OCI-LY7 (cell line): ENCODE results near the gene BICC1. TPM values are rescaled to one million over a fixed set of nuclear protein-coding genes. Genes with fewer than 3 reads are reported as not detected.

Experiments
- BruUV-seq: library from RNA; stranded (reverse); fragments of 400-500 nt; replicated peaks from 2 replicates; lab custom pipeline; 2021; lab: Mats Ljungman, UMichigan
- CTCF ChIA-PET: fragments of 300-600 bp; sonication (Branson Sonifier 250); formaldehyde crosslinking; loops from one replicate; lab custom pipeline; 2022; ENCODE audit warnings: antibody characterized with exemption; ENCODE audit not compliant: unreplicated experiment; lab: Charles Lee
- POLR2A ChIA-PET: fragments of 300-600 bp; sonication (Branson Sonifier 250); formaldehyde crosslinking; loops from one replicate; lab custom pipeline; 2022; ENCODE audit warnings: antibody characterized with exemption; lab: Charles Lee
- DNase-seq: peaks from one replicate; pipeline ENCODE4 v3.0.0-alpha.2; 2015; ENCODE audit warnings: low spot score
- H2AFZ ChIP-seq: fragments of 200-600 bp; sonication (generic), shearing (Covaris generic); 2 replicates; pipeline ENCODE4 v1.6.1; 2014; ENCODE audit warnings: mild to moderate bottlenecking, antibody characterized with exemption, low read length, moderate library complexity
- H3K27ac ChIP-seq: fragments of 200-600 bp; sonication (generic); 2 replicates; pipeline ENCODE4 v1.5.1; 2014; ENCODE audit warnings: mixed run types, low read depth, mild to moderate bottlenecking, moderate library complexity, low read length, inconsistent platforms; ENCODE audit not compliant: poor library complexity, severe bottlenecking
- H3K36me3 ChIP-seq: fragments of 200-600 bp; sonication (generic); 2 replicates; pipeline ENCODE4 v1.6.1; 2014; ENCODE audit warnings: mild to moderate bottlenecking, antibody characterized with exemption, low read length, moderate library complexity, mixed read lengths; ENCODE audit not compliant: insufficient read depth
- H3K4me1 ChIP-seq: fragments of 200-600 bp; sonication (generic); 2 replicates; pipeline ENCODE4 v1.5.1; 2014; ENCODE audit warnings: mild to moderate bottlenecking, low read length; ENCODE audit not compliant: insufficient read depth, poor library complexity, severe bottlenecking
- H3K4me2 ChIP-seq: fragments of 200-600 bp; sonication (generic); 2 replicates; pipeline ENCODE4 v1.6.1; 2014; ENCODE audit warnings: mild to moderate bottlenecking, low read length
- H3K4me3 ChIP-seq: fragments of 200-600 bp; sonication (generic); 2 replicates; pipeline ENCODE4 v1.5.1; 2014; ENCODE audit warnings: mild to moderate bottlenecking, low read depth, low read length; ENCODE audit not compliant: poor library complexity, severe bottlenecking
- H3K79me2 ChIP-seq: fragments of 200-600 bp; sonication (generic); 2 replicates; pipeline ENCODE4 v1.6.1; 2016; ENCODE audit warnings: low read depth, mild to moderate bottlenecking, low read length, moderate library complexity, mixed read lengths; ENCODE audit not compliant: insufficient read depth
- H3K9me2 ChIP-seq: fragments of 200-600 bp; sonication (generic); 2 replicates; pipeline ENCODE4 v1.6.1; 2016; ENCODE audit warnings: mild to moderate bottlenecking, low read length, mixed read lengths; ENCODE audit not compliant: insufficient read depth
- H3K9me3 ChIP-seq: fragments of 200-600 bp; sonication (generic); 2 replicates; pipeline ENCODE4 v1.6.1; 2014; ENCODE audit warnings: mild to moderate bottlenecking, mixed run types, low read length, mixed read lengths
- H4K20me1 ChIP-seq: fragments of 200-600 bp; sonication (generic); 2 replicates; pipeline ENCODE4 v1.6.1; 2014; ENCODE audit warnings: mild to moderate bottlenecking, antibody characterized with exemption, low read length, moderate library complexity, mixed read lengths; ENCODE audit not compliant: insufficient read depth
- EZH2phosphoT487 ChIP-seq: fragments of 200-600 bp; sonication (generic); IDR thresholded peaks from 2 replicates; pipeline ENCODE4 v1.6.1; 2018; ENCODE audit warnings: low read depth, borderline replicate concordance, mild to moderate bottlenecking, mixed run types, antibody characterized with exemption, low read length, moderate library complexity, mixed read lengths
- intact Hi-C: fragments of 100-400 bp; cut with micrococcal nuclease; formaldehyde crosslinking; loops from one replicate; pipeline ENCODE4 v1.10.0; 2022; ENCODE audit not compliant: unreplicated experiment
- total RNA-seq, 2 experiments: library from RNA; depleted of rRNA in 1 of 2; stranded (reverse); fragments of >200 nt in 1 of 2; shearing (Covaris generic) in 1 of 2; gene quantifications; 2 replicates each; pipeline ENCODE4 v1.2.3, GENCODE V29; 2014 to 2022
- TF ChIP-seq, protein P1 (sequence below): fragments of 200-600 bp; sonication (generic); conservative IDR thresholded peaks from 2 replicates; pipeline ENCODE4 v1.5.1; 2014; ENCODE audit warnings: mild to moderate bottlenecking, antibody characterized with exemption, low read length, moderate library complexity, mixed read lengths

BICC1 gene
- total RNA-seq, 2 experiments from 2014 or later = not detected

DNA sequence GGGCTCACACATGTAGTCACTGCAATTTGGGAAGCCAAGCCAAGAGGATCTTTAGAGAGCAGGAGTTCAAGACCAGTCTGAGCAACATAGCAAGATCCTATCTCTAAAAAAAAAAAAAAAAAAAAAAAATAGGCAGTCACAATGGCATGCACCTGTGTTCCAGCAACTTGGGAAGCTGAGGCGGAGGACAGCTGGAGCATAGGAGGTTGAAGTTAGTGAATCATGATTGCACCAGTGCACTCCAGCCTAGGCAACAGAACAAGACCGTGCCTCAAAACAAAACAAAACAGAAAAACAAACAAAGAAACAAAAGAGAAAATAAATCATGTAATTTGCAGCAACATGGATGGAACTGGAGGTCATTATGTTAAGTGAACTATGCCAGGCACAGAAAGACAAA, 33.6 kb upstream of the BICC1 start:
- H3K4me1 ChIP-seq = no peaks in the 10 kb centered on the region
- no peaks in the 10 kb centered on the region for H4K20me1 ChIP-seq
- no peak overlapping the region for H2AFZ ChIP-seq
- intact Hi-C loops = no loop called here
- H3K36me3 ChIP-seq = no peaks in the 10 kb centered on the region
- H3K9me2 ChIP-seq = no peaks in the 10 kb centered on the region
- ChIA-PET POLR2A (no interaction called here), CTCF (no interaction called here)
- H3K27ac ChIP-seq = no peak overlapping the region
- no peaks in the 10 kb centered on the region for H3K79me2 ChIP-seq
- no peak overlapping the region for H3K4me3 ChIP-seq
- H3K9me3 ChIP-seq = no peaks in the 10 kb centered on the region
- no TSS peak for BruUV-seq
- H3K4me2 ChIP-seq = no peak overlapping the region
- TF ChIP-seq, protein P1, sequence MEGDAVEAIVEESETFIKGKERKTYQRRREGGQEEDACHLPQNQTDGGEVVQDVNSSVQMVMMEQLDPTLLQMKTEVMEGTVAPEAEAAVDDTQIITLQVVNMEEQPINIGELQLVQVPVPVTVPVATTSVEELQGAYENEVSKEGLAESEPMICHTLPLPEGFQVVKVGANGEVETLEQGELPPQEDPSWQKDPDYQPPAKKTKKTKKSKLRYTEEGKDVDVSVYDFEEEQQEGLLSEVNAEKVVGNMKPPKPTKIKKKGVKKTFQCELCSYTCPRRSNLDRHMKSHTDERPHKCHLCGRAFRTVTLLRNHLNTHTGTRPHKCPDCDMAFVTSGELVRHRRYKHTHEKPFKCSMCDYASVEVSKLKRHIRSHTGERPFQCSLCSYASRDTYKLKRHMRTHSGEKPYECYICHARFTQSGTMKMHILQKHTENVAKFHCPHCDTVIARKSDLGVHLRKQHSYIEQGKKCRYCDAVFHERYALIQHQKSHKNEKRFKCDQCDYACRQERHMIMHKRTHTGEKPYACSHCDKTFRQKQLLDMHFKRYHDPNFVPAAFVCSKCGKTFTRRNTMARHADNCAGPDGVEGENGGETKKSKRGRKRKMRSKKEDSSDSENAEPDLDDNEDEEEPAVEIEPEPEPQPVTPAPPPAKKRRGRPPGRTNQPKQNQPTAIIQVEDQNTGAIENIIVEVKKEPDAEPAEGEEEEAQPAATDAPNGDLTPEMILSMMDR = no peak
- no peak for TF ChIP-seq EZH2phosphoT487
- no peak for DNase-seq

DNA sequence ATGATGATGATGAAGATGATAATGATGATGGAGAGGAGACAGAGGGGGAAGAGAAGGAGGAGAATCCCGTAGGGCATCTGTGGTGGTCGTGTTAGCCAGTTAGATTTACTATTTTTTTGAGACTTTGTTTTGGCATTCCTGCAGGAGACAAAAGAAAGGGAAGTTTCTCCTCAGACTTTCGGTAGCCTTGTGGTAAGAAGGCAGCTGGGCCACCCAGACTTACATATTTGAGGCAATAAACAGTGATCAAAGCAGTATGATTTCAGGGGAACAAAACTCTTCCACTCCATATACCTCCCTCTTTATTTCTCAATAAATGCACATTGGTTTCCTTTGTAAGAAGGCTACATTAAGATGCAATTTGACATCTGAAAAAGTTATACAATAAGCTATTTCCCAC, 32.4 kb upstream of the BICC1 start:
- ChIA-PET POLR2A (interaction anchor here (0.7 kb wide), 2 partner anchors 12 to 295 kb away, joined by 3 read pairs; no protein-coding TSS in a partner anchor), CTCF (no interaction called here)
- no TSS peak for BruUV-seq
- Histone ChIP-seq H3K4me2 (no peak overlapping the region), H3K9me2 (no peaks in the 10 kb centered on the region), H3K36me3 (no peaks in the 10 kb centered on the region), H3K79me2 (no peaks in the 10 kb centered on the region), H2AFZ (no peak overlapping the region), H3K9me3 (no peaks in the 10 kb centered on the region), H3K4me3 (no peak overlapping the region), H3K27ac (no peak overlapping the region), H3K4me1 (no peaks in the 10 kb centered on the region), H4K20me1 (no peaks in the 10 kb centered on the region)
- DNase-seq = no peak
- TF ChIP-seq, protein P1 = no peak
- TF ChIP-seq EZH2phosphoT487 = no peak
- intact Hi-C loops = no loop called here

DNA sequence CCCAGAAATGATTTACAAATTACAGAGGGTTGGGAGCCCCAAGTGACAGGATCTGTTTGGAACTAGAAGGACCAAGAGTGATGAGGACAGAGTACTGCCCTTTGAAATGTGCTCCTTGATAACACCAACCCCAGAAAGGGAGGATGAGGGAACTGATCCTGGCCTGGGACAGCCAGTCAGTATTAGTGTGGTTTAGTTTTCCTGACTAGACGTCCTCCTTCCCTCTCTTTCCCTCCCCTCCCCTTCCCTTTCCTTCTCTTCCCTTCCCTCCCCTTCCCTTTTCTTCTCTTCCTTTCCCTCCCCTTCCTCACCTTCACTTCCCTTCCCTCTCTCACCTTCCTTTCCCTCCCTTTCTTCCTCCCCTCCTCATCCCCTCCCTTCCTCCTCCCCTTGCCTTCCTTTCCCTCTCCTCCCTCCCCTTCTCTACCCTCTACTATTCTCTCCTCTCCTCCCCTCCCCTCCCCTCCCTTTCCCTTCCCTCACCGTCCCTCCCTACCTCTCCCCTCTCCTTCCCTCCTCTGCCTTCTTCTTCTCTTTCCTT, 31.0 kb upstream of the BICC1 start:
- no peak for TF ChIP-seq EZH2phosphoT487
- TF ChIP-seq, protein P1 = no peak
- POLR2A ChIA-PET = no interaction called here
- Histone ChIP-seq H3K27ac (no peak overlapping the region), H4K20me1 (no peaks in the 10 kb centered on the region), H3K36me3 (no peaks in the 10 kb centered on the region), H3K4me3 (no peak overlapping the region), H3K9me2 (no peaks in the 10 kb centered on the region), H3K4me2 (no peak overlapping the region), H3K9me3 (no peaks in the 10 kb centered on the region), H2AFZ (no peak overlapping the region), H3K4me1 (no peaks in the 10 kb centered on the region), H3K79me2 (no peaks in the 10 kb centered on the region)
- CTCF ChIA-PET = no interaction called here
- BruUV-seq = no TSS peak
- intact Hi-C loops = no loop called here
- no peak for DNase-seq
